Measurements from ENCODE around the gene ZNF580. TPM values are rescaled to one million over a fixed set of nuclear protein-coding genes. Genes with fewer than 3 reads are reported as not detected.

Gene ZNF580
- total and polyA plus RNA-seq, 2 of the 8 experiments (the other 6 are each of a cell fraction or from before 2014, with no cell fraction given), result 12.0 to 24.6 TPM

GRCh38 chr19:55660404-55660803, 19.6 kb downstream of the ZNF580 start (continued):
- TF ChIP-seq BCL11A (IDR thresholded peaks at IDR 0.05; ENCODE audit: low read depth in 2 of 2, low read length in 2 of 2) (no peak), EGR1 (IDR thresholded peaks at IDR 0.05; ENCODE audit: borderline replicate concordance, low read depth, low read length) (no peak), EP300 (IDR thresholded peaks at IDR 0.05; ENCODE audit: borderline replicate concordance in 1 of 2, low read depth in 2 of 2, low read length in 2 of 2) (no peak)

Measured in H1 (cell line).